H7 (cell line): ENCODE data around the gene SORL1-AS1.

Experiments used
- DNase-seq: peaks from one replicate; pipeline ENCODE4 v3.0.0; 2012
- H3K27me3 ChIP-seq: 2 replicates; pipeline ENCODE4 v1.6.0; 2011; ENCODE audit warnings: mild to moderate bottlenecking, low read length; ENCODE audit not compliant: control insufficient read depth, insufficient read depth
- H3K36me3 ChIP-seq: replicated peaks from 2 replicates; pipeline ENCODE4 v1.5.1; 2011; ENCODE audit warnings: low read length; ENCODE audit not compliant: control insufficient read depth, insufficient read depth
- H3K4me3 ChIP-seq: 2 replicates; pipeline ENCODE4 v1.5.1; 2011; ENCODE audit warnings: low read depth, mild to moderate bottlenecking, control low read depth, low read length, moderate library complexity; ENCODE audit not compliant: insufficient read depth

SORL1-AS1 gene

GRCh38 chr11:121452609-121453150 lies at the start of gene SORL1-AS1:
TSS of gene SORL1-AS1 (minus strand) at chr11:121452967.
- no peaks in the 10 kb centered on the region for H3K36me3 ChIP-seq
- DNase-seq: no peak
- peaks cover 5% of the 10 kb centered on the region for H3K27me3 ChIP-seq
- H3K4me3 ChIP-seq: peak within 1 kb of the TSS; percentile 89

DNA sequence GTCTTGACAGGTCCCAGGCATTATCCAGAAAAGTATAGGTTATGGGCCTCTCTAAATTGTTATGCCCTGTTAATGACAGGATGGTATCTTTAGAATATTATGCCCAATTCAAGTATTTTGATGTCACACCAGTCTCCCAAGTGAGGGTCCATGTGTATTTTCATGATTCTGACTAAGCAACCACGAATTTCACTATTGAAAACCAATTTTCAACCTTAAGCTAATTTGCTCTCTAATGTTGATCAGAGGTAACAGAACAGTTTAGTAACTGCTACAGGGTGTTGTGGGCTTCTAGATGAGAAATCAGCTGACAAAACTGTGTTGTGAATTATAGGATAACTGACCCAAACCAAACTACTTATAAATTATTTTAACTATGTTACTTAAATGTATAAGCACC lies 48.0 kb upstream of the SORL1-AS1 start:
- H3K36me3 ChIP-seq: peaks cover 4% of the 10 kb centered on the region
- DNase-seq: no peak

DNA sequence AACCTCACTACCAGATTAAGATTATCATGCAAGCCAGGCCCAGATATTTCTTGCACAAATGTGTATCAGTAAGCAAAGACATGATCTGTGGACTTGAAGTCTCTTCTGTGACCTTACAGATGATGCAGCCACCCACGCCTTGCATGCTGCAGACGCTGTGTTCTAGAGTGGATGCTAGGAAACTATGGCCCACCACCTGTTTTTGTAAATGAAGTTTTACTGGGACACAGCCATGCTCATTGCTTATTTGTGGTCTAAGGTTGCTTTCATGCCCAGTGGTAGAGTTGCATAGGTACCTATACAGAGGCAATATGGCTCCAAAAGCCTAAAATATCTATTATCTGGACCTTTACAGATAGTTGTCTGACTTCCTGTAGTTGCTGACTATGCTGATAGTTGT lies 47.5 kb upstream of the SORL1-AS1 start:
- peaks cover 4% of the 10 kb centered on the region for H3K36me3 ChIP-seq
- H3K4me3 ChIP-seq: no peak overlapping the region
- no peak for DNase-seq
- H3K27me3 ChIP-seq: no peaks in the 10 kb centered on the region

More for the DNA sequence above, 48.0 kb upstream of the SORL1-AS1 start:
- Histone ChIP-seq H3K4me3 (no peak overlapping the region), H3K27me3 (no peaks in the 10 kb centered on the region)

GRCh38 chr11:121499405-121499804 lies 46.6 kb upstream of the SORL1-AS1 start:
- Histone ChIP-seq H3K36me3 (peaks cover 4% of the 10 kb centered on the region), H3K27me3 (no peaks in the 10 kb centered on the region), H3K4me3 (no peak overlapping the region)
- DNase-seq: no peak

GRCh38 chr11:121497176-121497998 lies 44.6 kb upstream of the SORL1-AS1 start:
- no peak overlapping the region for H3K4me3 ChIP-seq
- DNase-seq: no peak
- H3K36me3 ChIP-seq: peaks cover 4% of the 10 kb centered on the region
- H3K27me3 ChIP-seq: no peaks in the 10 kb centered on the region

- H3K27me3 ChIP-seq: no peaks in the 10 kb centered on the region
- peaks cover 4% of the 10 kb centered on the region for H3K36me3 ChIP-seq
- DNase-seq: peak; percentile 48
- no peak overlapping the region for H3K4me3 ChIP-seq
These were observed 41.8 kb upstream of the SORL1-AS1 start for GRCh38 chr11:121494355-121495099.

DNA sequence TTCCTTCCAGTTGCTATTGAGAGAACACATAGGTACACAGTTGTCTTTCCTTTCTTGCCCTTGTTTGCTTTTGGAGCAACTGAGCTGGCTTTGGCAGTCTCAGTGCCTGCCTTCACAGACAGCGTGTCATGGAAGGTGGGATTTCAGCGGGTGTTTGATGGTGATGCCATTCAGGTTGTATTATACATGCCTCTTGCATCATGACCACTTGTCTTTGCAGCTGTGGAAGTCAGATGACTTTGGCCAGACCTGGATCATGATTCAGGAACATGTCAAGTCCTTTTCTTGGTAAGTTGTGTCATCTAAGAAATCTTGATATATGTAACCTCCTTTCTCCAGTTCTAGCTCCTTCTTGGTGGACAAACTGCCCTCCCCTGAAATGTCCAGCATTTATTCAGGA lies 37.1 kb upstream of the SORL1-AS1 start:
- DNase-seq: no peak
- Histone ChIP-seq H3K4me3 (no peak overlapping the region), H3K27me3 (no peaks in the 10 kb centered on the region), H3K36me3 (peaks cover 2% of the 10 kb centered on the region)

DNA sequence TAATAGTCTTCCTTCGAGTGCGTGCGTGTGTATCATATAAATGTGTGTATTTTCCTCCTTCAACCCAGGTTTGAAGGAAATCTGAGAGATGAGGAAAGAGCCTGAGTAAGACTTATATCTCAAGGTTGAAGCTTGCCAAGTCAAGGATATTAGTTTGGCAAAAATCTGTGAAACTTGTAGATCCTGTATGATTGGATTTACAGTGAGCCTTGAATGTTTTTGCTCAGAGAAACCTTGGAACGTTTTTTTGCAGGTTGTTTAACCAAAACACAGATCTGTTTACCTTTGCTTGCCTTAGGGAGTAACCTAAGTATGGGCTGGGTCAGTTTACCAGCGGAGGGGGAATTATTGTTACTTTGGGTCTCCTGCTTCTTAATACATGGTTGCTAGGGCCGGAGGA lies 35.9 kb upstream of the SORL1-AS1 start:
- H3K4me3 ChIP-seq: no peak overlapping the region
- DNase-seq: no peak
- H3K36me3 ChIP-seq: peaks cover 2% of the 10 kb centered on the region
- no peaks in the 10 kb centered on the region for H3K27me3 ChIP-seq

- DNase-seq: no peak
- H3K27me3 ChIP-seq: no peaks in the 10 kb centered on the region
- no peak overlapping the region for H3K4me3 ChIP-seq
- H3K36me3 ChIP-seq: peaks cover 2% of the 10 kb centered on the region
These were observed 35.4 kb upstream of the SORL1-AS1 start for GRCh38 chr11:121488170-121488569.

GRCh38 chr11:121487191-121487590 lies 34.4 kb upstream of the SORL1-AS1 start:
- DNase-seq: no peak
- H3K27me3 ChIP-seq: no peaks in the 10 kb centered on the region
- no peak overlapping the region for H3K4me3 ChIP-seq
- H3K36me3 ChIP-seq: peaks cover 2% of the 10 kb centered on the region

DNA sequence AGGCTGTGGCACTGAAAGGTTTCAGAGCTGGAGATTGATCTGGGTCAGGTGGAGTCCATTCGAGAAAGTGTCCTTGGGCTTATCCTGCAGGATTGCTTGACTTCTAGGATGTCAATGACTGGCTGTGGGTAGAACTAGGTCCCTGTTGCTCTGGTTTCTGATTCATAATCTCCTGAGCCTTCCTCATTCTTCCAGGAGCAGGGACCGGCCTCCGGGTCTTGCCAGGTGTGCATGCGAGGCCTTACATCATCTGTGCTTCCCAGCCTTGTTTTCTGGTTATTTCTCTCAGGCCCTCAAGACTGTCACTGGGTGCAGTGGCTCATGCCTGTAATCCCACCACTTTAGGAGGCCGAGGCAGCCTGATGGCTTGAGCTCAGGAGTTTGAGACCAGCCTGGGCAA lies 33.3 kb upstream of the SORL1-AS1 start:
- Histone ChIP-seq H3K27me3 (no peaks in the 10 kb centered on the region), H3K36me3 (peaks cover 2% of the 10 kb centered on the region), H3K4me3 (no peak overlapping the region)
- DNase-seq: no peak

GRCh38 chr11:121485216-121485615 lies 32.4 kb upstream of the SORL1-AS1 start:
- Histone ChIP-seq H3K27me3 (no peaks in the 10 kb centered on the region), H3K36me3 (peaks cover 2% of the 10 kb centered on the region), H3K4me3 (no peak overlapping the region)
- no peak for DNase-seq

GRCh38 chr11:121483805-121484480 lies 31.2 kb upstream of the SORL1-AS1 start:
- no peak overlapping the region for H3K4me3 ChIP-seq
- H3K36me3 ChIP-seq: peaks cover 2% of the 10 kb centered on the region
- H3K27me3 ChIP-seq: no peaks in the 10 kb centered on the region
- no peak for DNase-seq

DNA sequence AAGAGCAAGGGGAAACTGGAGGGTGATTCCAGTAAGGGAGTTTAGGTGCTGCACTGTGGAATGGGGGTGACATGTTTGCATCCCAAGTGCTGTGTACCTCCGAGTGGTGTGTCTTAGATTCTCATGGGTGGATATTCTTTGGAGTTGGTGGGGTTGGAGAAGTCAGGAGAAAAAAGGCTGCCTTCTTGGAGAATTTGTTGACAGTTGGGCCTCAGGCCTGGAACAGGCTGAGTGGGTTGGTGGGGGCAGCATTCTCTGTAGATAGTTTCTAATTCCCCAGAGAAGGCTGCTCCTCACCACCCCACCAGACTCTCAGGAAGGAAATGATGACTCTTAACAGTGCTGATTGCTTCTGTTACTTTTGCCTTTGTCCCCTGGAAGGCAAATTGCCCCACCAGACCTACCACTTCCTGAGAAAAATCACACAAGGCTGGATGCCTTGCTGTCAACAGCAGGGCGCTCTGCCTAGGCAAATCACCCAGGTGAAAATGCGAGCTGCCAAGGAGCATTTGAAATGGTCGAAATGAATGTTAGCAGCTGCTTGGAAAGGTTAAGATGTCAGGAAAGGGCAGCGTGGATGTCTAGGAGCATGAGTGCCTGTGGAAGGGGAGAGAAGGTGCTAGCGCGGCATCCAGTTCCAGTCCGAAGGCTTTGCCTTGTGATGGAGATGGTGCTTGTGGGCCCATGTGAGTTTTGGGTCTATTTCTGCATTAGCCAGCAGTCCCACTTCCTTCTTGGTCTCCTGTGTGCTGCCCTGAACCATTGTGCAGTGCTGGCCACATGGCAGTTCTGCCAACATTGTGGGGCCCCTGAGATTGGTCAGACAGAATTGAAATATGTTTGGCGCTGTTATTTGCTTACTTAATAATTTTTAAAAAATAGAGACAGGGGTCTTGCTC lies 29.7 kb upstream of the SORL1-AS1 start:
- H3K36me3 ChIP-seq: peaks cover 6% of the 10 kb centered on the region
- DNase-seq: no peak

More for the DNA sequence above, 29.7 kb upstream of the SORL1-AS1 start:
- H3K4me3 ChIP-seq: no peak overlapping the region
- no peaks in the 10 kb centered on the region for H3K27me3 ChIP-seq
